Heart left ventricle (tissue), 16 donors: ENCODE data around the gene SKOR2. TPM values are rescaled to one million over a fixed set of nuclear protein-coding genes. Genes with fewer than 3 reads are reported as not detected.

Source experiments
- ATAC-seq, 4 donors: fragments of 200-7000 bp; cut with Tn5 transposase; one replicate each; pipeline ENCODE4 v1.9.1; 2020 to 2022; ENCODE audit warnings: moderate library complexity in 4 of 4, mild to moderate bottlenecking in 3 of 4, moderate number of reproducible peaks in 1 of 4
- DNase-seq, 5 donors: peaks; one replicate each; pipeline ENCODE4 v3.0.0-alpha.2; 2020
- H3K27ac ChIP-seq, 12 donors: fragments of 200-600 bp; sonication (generic) in 4 of 12; one replicate each; pipeline versions ENCODE4 v1.5.0 to v1.8.0; 2016 to 2022; ENCODE audit warnings: mild to moderate bottlenecking in 2 of 12
- H3K27me3 ChIP-seq, 9 donors: fragments of 200-600 bp; sonication (generic) in 2 of 9; one replicate each; pipeline versions ENCODE4 v1.5.1 to v1.8.0; 2016 to 2022; ENCODE audit warnings: mild to moderate bottlenecking in 3 of 9
- H3K36me3 ChIP-seq, 9 donors: fragments of 200-600 bp; sonication (generic) in 2 of 9; one replicate each; pipeline versions ENCODE4 v1.5.0 to v1.8.0; 2018 to 2022; ENCODE audit warnings: mild to moderate bottlenecking in 2 of 9
- H3K4me1 ChIP-seq, 12 donors: fragments of 200-600 bp; sonication (generic) in 4 of 12; one replicate each; pipeline versions ENCODE4 v1.5.0 to v1.8.0; 2016 to 2022; ENCODE audit warnings: mild to moderate bottlenecking in 3 of 12
- H3K4me3 ChIP-seq, 12 donors: fragments of 200-600 bp; sonication (generic) in 4 of 12; one replicate each; pipeline versions ENCODE4 v1.5.0 to v1.8.0; 2017 to 2022; ENCODE audit warnings: mild to moderate bottlenecking in 9 of 12, moderate library complexity in 4 of 12
- H3K9me3 ChIP-seq, 12 donors: fragments of 200-600 bp; sonication (generic) in 4 of 12; one replicate each; pipeline versions ENCODE4 v1.5.0 to v1.8.0; 2016 to 2022; ENCODE audit warnings: mild to moderate bottlenecking in 1 of 12
- POLR2A ChIP-seq, 2 donors: fragments of 450-650 bp; IDR thresholded peaks; one replicate each; pipeline ENCODE4 v1.6.1; 2017; ENCODE audit warnings: antibody characterized with exemption in 2 of 2, mild to moderate bottlenecking in 2 of 2, moderate library complexity in 2 of 2
- WGBS, 4 donors: extraction: QIAGEN DNeasy Blood & Tissue Kit in 2 of 4; methylation state at CpG; one replicate each; pipeline versions ENCODE4 v1.1.5 to v1.1.7; 2013 to 2018; 5-methylcytosine and 5-hydroxymethylcytosine counted together
- intact Hi-C, 10 donors: fragments of 100-400 bp; cut with DNase I; formaldehyde crosslinking; loops; one replicate each; pipeline versions ENCODE4 v1.11.1 to v1.14.2; 2022
- polyA plus RNA-seq, 2 donors: library from polyadenylated mRNA; stranded (reverse); fragments of 200-250 nt; gene quantifications; one replicate each; pipeline ENCODE4 v1.2.3, GENCODE V29; 2013
- total RNA-seq, 9 donors: library from RNA; depleted of rRNA in 2 of 9; stranded (reverse); fragments of >200 nt in 2 of 9; fragmentation: NEBNext Ultra II Directional in 3 of 9; extraction: Animal tissue kit (Norgen Biotek cat#: 25700) in 3 of 9; gene quantifications; one replicate each; pipeline versions ENCODE4 v1.1.0 to v1.2.4, GENCODE V29; 2016 to 2023
- TF ChIP-seq, protein P1 (sequence below), 12 donors: fragments of 200-600 bp; sonication (generic) in 4 of 12; IDR thresholded peaks; one replicate each; pipeline versions ENCODE4 v1.5.0 to v1.8.0; 2018 to 2022; ENCODE audit warnings: antibody characterized with exemption in 12 of 12, mild to moderate bottlenecking in 5 of 12
- donor health status: ischemic (EF 13 %, LVEDD 7.1; RV severe dilation, severe dysfunction).
- donor health status: healthy with polysubstance abuse.
- donor health status: DM: no; HTN: yes; CAD: no.
- donor health status: DM: no; HTN: no; CAD: no.
- donor health status: ischemic (EF 25% LVEDD 6.9; RV normal size, moderate dysfunction).
- donor health status: ischemic (EF 25% LVEDD 5.7; RV mildly dilated, moderate dysfunction).
- donor health status: healthy.
- donor health status: DM: yes; HTN: yes; CAD: no.
- donor health status: ischemic (EF 35%, LVEDD 5.7; RV mildly dilated, moderate dysfunction).
- donor health status: nonischemic (EF 11% LVEDD 7.7; RV severe dilation, severe dysfunction).
- donor health status: DM: yes; HTN: yes; CAD: no.
- donor health status: PGD.
- donor health status: ischemic (EF 29% LVEDD 5.4; RV normal size, mild dysfunction).
- donor health status: nonischemic (EF 23%, LVEDD 6.1; RV moderate dilation, normal function).

The SKOR2 gene
- total and polyA plus RNA-seq, 11 donors, result not detected

DNA sequence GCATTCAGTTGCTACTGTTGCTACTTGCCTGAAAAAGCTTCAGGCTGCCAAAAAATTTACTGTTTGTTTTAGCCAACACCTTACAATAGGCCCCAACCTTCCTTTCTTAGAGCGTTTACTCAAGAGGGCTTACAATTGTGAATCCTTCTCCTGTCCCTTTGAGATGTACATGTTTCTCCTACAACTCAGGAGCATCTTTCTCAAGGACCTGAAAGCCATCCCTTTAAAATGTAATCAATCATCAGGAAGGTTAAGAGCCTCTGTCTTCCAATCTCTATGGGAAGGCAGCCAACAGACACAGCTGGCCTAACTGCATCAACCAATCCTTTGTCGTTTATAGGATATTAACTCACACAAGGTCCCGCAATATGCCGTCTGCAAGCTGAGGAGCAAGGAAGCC is 71.9 kb downstream of the SKOR2 start:
- 58 to 69% (median 62%) methylated on average over 4 of the region's 4 CpGs for WGBS, 4 donors
- H3K4me1 ChIP-seq, result peaks cover 0 to 18% (median 8%) of the 10 kb centered on the region in 12 donors
- DNase-seq, result no peak
- no peak overlapping the region for H3K27ac ChIP-seq
- no peak overlapping the region for H3K4me3 ChIP-seq
- no peaks in the 10 kb centered on the region for H3K27me3 ChIP-seq
- intact Hi-C loops, result loop anchor here in 2 of 10 donors (5.0 to 10.0 kb wide), 2 partner anchors 37 to 825 kb away; no protein-coding TSS in a partner anchor
- no peak for ATAC-seq
- no peaks in the 10 kb centered on the region for H3K36me3 ChIP-seq
- TF ChIP-seq, protein P1, sequence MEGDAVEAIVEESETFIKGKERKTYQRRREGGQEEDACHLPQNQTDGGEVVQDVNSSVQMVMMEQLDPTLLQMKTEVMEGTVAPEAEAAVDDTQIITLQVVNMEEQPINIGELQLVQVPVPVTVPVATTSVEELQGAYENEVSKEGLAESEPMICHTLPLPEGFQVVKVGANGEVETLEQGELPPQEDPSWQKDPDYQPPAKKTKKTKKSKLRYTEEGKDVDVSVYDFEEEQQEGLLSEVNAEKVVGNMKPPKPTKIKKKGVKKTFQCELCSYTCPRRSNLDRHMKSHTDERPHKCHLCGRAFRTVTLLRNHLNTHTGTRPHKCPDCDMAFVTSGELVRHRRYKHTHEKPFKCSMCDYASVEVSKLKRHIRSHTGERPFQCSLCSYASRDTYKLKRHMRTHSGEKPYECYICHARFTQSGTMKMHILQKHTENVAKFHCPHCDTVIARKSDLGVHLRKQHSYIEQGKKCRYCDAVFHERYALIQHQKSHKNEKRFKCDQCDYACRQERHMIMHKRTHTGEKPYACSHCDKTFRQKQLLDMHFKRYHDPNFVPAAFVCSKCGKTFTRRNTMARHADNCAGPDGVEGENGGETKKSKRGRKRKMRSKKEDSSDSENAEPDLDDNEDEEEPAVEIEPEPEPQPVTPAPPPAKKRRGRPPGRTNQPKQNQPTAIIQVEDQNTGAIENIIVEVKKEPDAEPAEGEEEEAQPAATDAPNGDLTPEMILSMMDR (IDR thresholded peaks at IDR 0.05), result no peak
- no peak for TF ChIP-seq POLR2A (IDR thresholded peaks at IDR 0.05)
- peaks cover 0 to 4% (median 0%) of the 10 kb centered on the region in 12 donors for H3K9me3 ChIP-seq

DNA sequence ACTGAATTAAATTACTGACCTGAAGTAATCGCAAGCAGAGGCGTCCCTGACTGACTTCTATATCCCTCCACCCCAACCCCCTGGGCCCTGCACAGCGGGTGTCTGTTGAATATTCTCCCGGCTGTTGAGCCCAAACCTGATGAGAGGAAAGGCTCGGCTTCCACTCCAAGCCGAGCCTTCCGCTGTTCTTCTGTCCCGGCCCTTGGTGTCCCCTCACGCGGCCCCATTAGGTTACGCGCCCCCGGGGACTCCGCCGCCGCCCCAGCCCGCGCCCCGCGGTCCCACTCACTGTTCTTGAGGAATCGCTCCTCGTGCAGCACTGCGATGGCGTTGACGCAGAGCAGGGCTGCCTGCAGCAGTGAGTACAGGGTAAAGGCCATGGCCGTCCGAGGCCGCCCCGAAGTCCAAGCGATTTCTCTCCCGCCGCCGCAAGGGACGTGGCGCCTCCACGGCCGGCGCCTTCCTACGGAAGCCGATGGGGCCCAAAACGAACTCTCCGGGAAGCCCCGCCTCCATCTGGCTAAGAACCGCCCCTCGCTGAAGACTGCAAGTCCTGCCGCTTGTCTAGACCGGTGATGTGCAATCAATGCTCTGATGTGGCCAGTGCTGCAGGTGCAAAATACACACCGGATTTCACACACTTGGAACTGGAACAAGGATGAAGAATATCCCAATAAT is 75.4 kb downstream of the SKOR2 start, which contains the start of gene IER3IP1:
Gene IER3IP1 (minus strand): TSS at position 467 of the 678 bp plus-strand sequence. CDS start 87 bp downstream, at position 380.
- intact Hi-C loops, result loop anchor here in 3 of 10 donors (2.0 to 10.0 kb wide), 3 partner anchors 25 to 829 kb away; partner anchors contain the start of gene HDHD2 (in 1 of the 3)
- Histone ChIP-seq H3K36me3 (no peaks in the 10 kb centered on the region), H3K4me1 (peaks cover 3 to 34% (median 16%) of the 10 kb centered on the region in 12 donors), H3K9me3 (no peaks in the 10 kb centered on the region), H3K27ac (peak within 1 kb of the TSS in 11 of 12 donors; percentile 81 to 90 (median 88)), H3K27me3 (no peaks in the 10 kb centered on the region), H3K4me3 (peak within 1 kb of the TSS; percentile 74 to 99 (median 88))
- TF ChIP-seq, protein P1 (IDR thresholded peaks at IDR 0.05), result peak in 6 of 12 donors; percentile 11 to 42 (median 26)
- peak in 1 of 2 donors; percentile 71 for TF ChIP-seq POLR2A (IDR thresholded peaks at IDR 0.05)
- ATAC-seq (peak; percentile 92 to 99 (median 98)), DNase-seq (peak; percentile 93 to 95 (median 94))
- WGBS, 4 donors, result 0 to 1% (median 1%) methylated on average over 26 to 48 of the region's 48 CpGs

DNA sequence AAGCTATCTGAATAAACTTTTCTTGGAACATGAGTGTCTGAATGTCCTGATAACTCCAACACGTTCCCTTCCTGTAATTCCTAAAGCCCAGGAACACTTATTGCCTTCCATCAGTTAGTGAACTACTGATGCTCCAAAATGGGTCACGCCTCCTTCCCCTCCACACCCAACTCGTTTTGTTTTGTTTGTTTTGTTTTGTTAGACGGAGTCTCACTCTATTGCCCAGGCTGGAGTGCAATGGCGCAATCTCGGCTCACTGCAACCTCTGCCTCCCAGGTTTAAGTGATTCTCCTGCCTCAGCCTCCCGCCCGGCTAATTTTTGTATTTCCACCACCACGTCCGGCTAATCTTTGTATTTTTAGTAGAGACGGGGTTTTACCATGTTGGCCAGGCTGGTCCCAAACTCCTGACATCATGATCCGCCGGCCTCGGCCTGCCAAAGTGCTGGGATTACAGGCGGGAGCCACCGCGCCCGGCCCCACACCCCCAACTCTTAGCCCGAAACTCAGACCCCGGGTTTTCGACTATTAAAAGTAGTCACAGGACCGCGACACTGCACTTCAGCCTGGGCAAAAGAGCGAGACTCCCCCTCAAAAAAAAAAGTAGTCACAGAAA is 76.1 kb downstream of the SKOR2 start:
- peak in 1 of 5 donors; percentile 30 for DNase-seq
- intact Hi-C loops, result loop anchor here in 3 of 10 donors (2.0 to 10.0 kb wide), 3 partner anchors 25 to 829 kb away; partner anchors contain the start of gene HDHD2 (in 1 of the 3)
- Histone ChIP-seq H3K27ac (peak overlapping the region in 11 of 12 donors; percentile 81 to 90 (median 88)), H3K4me1 (peaks cover 3 to 34% (median 16%) of the 10 kb centered on the region in 12 donors), H3K36me3 (no peaks in the 10 kb centered on the region), H3K9me3 (no peaks in the 10 kb centered on the region), H3K27me3 (no peaks in the 10 kb centered on the region), H3K4me3 (peak overlapping the region; percentile 74 to 99 (median 88))
- no peak for TF ChIP-seq POLR2A (IDR thresholded peaks at IDR 0.05)
- TF ChIP-seq, protein P1 (IDR thresholded peaks at IDR 0.05), result no peak
- ATAC-seq, result peak in 2 of 4 donors; percentile 12 to 36
- WGBS, 4 donors, result 3 to 6% (median 4%) methylated on average over 24 of the region's 24 CpGs
